Rectal smooth muscle tissue (tissue), 1 donor: ENCODE data around the gene NKIRAS2.
"Not testable (repeated sequence)": the region's sequence is repeated elsewhere in the genome, so short reads cannot be mapped to it uniquely, and the experiment has no call there.

Experiments
- H3K27ac ChIP-seq: one replicate; pipeline ENCODE4 v1.7.0; 2013; ENCODE audit warnings: low read depth, low read length, inconsistent platforms
- H3K27me3 ChIP-seq: one replicate; pipeline ENCODE4 v1.7.0; 2013; ENCODE audit warnings: low read length; ENCODE audit not compliant: control insufficient read depth, insufficient read depth
- H3K36me3 ChIP-seq: one replicate; pipeline ENCODE4 v1.7.0; 2013; ENCODE audit warnings: low read length; ENCODE audit not compliant: control insufficient read depth, insufficient read depth
- H3K4me1 ChIP-seq: one replicate; pipeline ENCODE4 v1.7.0; 2013; ENCODE audit warnings: low read length; ENCODE audit not compliant: control insufficient read depth, insufficient read depth
- H3K4me3 ChIP-seq: one replicate; pipeline ENCODE4 v1.7.0; 2013; ENCODE audit warnings: low read length
- H3K9ac ChIP-seq: one replicate; pipeline ENCODE4 v1.7.0; 2013; ENCODE audit warnings: low read length

The NKIRAS2 gene

DNA sequence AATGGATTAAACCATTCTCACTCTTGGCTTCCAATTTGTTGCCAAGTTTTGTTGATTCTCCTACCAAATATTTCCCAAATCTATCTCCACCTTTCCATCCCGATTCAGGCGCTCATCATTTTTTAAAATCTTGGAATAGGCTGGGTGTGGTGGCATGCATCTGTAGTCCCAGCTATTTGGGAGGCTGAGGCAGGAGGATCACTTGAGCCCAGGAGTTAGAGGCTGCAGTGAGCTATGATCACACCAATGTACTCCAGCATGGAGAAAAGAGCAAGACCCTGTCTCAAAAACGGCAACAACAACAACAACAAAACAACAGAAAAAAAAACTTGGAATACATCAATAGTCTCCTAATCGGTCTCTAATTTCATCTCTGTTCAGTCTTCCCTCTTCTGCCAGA is 902 bp upstream of the NKIRAS2 start:
- Histone ChIP-seq H3K36me3 (peaks cover 17% of the 10 kb centered on the region), H3K27me3 (no peaks in the 10 kb centered on the region), H3K4me1 (peaks cover 11% of the 10 kb centered on the region), H3K9ac (no peak overlapping the region), H3K4me3 (no peak overlapping the region), H3K27ac (no peak overlapping the region)

DNA sequence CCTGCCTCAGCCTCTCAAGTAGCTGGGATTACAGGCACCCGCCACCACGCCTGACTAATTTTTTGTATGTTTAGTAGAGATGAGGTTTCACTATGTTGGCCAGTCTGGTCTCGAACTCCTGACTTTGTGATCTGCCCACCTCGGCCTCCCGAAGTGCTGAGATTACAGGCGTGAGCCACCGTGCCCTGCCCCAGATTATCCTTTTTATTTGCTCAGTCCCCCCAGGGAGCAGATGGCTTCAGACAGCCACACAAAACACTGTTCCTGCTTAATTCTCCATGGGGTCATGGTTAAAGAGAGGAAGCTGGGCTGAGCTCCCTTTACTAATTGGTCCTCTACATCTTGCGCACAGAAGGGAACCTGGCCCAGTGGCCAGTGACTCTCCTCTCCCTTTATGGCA is 955 bp downstream of the NKIRAS2 start:
- H3K4me1 ChIP-seq, result peaks cover 13% of the 10 kb centered on the region
- peak overlapping the region; percentile 86 for H3K4me3 ChIP-seq
- not testable (repeated sequence) for H3K27ac ChIP-seq

DNA sequence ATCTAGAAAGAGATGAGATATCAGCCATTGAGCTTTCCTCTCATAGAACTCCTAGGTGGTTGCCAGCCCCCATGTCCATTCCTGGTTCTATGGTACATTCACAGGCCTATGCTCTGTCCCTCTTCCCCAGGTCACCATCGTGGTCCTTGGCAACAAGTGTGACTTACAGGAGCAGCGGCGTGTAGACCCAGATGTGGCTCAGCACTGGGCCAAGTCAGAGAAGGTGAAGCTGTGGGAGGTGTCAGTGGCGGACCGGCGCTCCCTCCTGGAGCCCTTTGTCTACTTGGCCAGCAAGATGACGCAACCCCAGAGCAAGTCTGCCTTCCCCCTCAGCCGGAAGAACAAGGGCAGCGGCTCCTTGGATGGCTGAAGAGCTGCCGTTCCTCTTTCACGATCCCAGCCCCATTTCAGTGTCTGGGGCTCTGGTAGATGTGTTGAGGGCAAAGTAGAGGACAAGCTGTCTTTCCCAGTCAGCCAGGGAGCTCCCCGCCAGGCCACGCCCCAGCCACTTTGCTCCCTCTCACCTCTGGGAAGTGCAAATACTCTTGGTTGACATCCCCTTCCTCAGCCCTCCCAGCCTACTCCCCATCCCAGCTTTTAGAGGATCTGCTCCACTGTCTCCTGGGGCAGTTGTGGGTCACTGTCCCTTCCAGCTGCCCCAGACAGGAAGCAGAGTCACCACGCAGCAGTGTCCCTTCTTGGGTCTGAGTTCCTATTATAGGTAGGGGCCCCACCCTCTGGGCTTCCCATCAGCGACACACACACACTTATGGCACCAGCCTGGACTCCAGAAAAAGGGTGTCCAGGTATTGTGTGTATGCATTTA is 3.8 kb downstream of the NKIRAS2 start:
- Histone ChIP-seq H3K36me3 (peaks cover 18% of the 10 kb centered on the region), H3K27ac (no peak overlapping the region), H3K4me3 (no peak overlapping the region), H3K4me1 (peaks cover 3% of the 10 kb centered on the region), H3K27me3 (no peaks in the 10 kb centered on the region), H3K9ac (no peak overlapping the region)

More for the DNA sequence above, 955 bp downstream of the NKIRAS2 start:
- not testable (repeated sequence) for H3K27me3 ChIP-seq, H3K9ac ChIP-seq
- H3K36me3 ChIP-seq, result peaks cover 18% of the 10 kb centered on the region

DNA sequence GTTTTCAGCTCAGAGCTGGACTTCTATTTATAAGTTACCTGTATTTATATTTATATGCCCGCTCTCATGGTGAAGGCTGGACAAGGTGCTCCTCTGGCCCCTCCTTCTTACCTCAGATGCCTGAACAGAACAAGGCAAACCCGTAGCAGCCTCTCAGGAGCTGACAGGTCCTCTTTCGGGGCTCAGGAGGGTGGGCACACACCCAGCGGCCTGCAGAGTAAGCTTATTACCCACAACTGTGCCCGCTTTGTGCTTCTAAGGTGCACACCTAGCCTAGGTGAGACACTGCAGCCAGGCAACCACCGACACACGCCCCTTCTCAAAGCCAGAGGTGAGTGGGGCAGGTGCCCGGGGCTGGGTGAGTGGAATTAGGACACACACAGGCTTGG is 5.3 kb downstream of the NKIRAS2 start:
- Histone ChIP-seq H3K27me3 (no peaks in the 10 kb centered on the region), H3K36me3 (peaks cover 18% of the 10 kb centered on the region), H3K9ac (no peak overlapping the region), H3K4me1 (peaks cover 3% of the 10 kb centered on the region), H3K4me3 (no peak overlapping the region), H3K27ac (no peak overlapping the region)

DNA sequence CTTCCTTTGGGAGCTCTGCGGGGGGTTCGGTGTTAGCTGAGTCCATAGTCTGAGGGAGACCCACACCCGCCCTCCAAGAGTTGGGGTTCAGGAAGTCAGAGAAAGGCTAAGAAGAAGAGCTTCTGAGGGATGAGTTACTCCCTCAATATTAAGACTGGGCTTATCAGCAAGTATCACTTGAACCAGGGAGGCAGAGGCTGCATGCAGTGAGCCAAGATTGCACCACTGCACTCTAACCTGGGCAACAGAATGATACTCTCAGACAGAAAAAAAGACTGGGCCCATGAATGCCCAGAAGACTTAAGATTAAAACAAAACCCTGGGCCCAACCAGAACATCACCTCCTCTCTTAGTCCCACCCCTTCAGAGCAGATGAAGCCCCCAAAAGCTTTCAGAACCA is 6.0 kb downstream of the NKIRAS2 start:
- no peak overlapping the region for H3K9ac ChIP-seq
- H3K27me3 ChIP-seq, result no peaks in the 10 kb centered on the region
- H3K4me3 ChIP-seq, result no peak overlapping the region
- no peak overlapping the region for H3K27ac ChIP-seq
- peaks cover 3% of the 10 kb centered on the region for H3K4me1 ChIP-seq
- peaks cover 18% of the 10 kb centered on the region for H3K36me3 ChIP-seq

DNA sequence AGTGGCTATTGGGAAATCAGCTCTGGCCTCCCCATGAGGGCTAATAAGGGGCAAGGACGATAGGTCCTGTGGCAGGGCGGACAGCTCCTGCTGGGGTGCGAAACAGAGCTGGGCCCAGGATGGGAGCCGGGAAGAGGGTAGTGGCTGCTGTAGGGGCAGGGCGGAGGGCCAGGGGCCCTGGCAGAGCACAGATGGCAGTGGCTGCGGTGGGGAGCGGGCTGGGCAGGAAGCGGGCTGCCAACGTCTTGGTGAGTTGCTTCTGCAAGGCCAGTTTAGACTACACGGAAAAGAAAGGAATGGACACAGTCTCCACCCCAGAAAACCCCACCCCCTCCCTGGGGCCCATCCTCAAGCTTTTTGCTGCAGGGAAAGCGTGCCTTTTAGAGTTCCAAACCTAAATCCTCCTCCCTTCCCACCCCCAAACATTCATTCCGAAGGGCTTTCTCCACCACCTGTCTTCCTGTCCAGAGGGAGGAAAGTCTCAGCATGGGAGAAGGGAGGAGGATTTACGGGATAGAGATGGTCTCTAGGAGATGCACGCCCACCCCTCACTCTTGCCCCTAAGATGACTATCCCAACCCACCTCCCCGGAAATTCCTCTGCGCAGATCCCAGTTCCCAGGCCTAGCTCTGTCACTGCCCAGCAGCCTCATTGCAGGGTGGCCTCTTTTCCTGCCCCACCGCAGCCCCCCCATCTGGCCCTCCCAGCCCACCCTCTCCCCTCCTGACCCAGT is 7.1 kb downstream of the NKIRAS2 start:
- H3K4me1 ChIP-seq, result peaks cover 3% of the 10 kb centered on the region
- peaks cover 18% of the 10 kb centered on the region for H3K36me3 ChIP-seq
- H3K9ac ChIP-seq, result no peak overlapping the region
- no peaks in the 10 kb centered on the region for H3K27me3 ChIP-seq
- H3K27ac ChIP-seq, result no peak overlapping the region
- H3K4me3 ChIP-seq, result no peak overlapping the region

DNA sequence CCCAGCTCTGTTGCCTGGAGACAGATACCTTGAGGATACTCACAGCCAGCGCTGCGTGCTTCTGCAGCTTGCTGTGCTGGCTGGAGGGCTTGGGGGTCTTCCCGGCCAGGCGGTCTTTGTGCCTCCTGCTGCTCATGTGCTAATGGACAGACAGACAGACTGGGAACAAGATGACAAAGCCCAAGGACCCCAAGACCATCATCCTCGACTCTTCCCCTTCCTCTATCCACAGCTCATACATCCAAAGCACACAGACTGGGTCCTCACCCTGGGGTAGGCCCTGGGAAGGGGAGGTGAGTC is 7.7 kb downstream of the NKIRAS2 start:
- Histone ChIP-seq H3K36me3 (peaks cover 13% of the 10 kb centered on the region), H3K4me3 (no peak overlapping the region), H3K9ac (no peak overlapping the region)

DNA sequence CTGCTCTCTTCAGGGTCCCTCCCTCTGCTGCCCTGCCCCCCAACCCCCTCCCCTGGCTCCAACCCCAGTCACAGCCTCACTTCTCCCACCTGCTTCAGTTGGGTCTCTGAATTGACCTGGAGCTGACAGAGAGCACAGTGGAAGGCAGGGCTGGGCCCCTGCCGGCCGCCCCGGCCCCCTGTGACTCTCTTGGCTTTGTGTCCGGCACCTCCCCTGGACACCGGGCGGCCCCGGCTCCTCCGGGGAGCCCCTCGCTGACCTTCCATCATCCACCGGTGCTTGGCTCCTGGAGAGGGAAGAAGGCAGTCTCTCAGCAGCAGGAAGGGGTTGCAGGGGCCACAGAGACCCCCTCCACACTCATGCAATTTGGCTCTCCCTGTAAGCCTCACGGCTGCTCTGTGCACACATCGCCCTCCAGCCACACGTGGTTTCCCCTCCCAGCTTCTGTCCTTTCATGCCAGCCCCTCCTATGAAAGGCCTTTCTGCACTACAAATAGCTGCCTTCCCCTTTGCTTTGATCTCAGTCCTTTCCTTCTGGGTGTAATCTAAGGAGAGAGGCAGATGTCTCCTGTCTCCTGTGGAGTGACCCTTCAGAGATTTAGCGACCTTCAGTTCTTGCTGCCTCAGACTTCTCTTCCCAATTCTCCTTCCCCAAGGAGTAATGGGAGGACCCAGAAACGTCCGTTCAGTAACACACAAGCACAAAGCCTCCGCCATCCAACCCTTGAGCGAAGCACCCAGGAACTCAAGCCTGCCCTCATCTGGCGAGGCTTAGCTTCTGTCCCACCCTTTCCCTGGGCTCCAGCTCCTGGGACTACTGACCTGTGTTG is 8.3 kb downstream of the NKIRAS2 start:
- Histone ChIP-seq H3K36me3 (peaks cover 7% of the 10 kb centered on the region), H3K9ac (no peak overlapping the region), H3K27me3 (no peaks in the 10 kb centered on the region), H3K27ac (no peak overlapping the region), H3K4me1 (peaks cover 3% of the 10 kb centered on the region), H3K4me3 (no peak overlapping the region)

More for the DNA sequence above, 7.7 kb downstream of the NKIRAS2 start:
- Histone ChIP-seq H3K27me3 (no peaks in the 10 kb centered on the region), H3K27ac (no peak overlapping the region), H3K4me1 (peaks cover 3% of the 10 kb centered on the region)

DNA sequence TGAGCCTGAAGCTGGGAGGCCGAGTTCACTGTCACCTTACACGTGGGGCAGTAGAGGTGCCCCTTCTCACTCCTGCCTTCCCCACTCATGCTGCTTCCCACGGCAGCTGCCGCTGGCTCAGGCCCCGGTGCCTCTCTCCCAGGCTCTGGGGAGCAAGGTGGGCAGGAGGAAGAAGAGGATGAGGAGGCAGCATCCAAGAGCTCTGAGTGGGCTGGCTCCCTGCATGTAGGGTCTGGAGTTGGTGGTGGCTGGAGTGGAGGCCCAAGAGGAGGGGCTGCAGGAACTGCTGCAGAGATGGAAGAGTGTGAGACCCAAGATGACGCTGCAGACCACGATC is 8.9 kb downstream of the NKIRAS2 start:
- Histone ChIP-seq H3K27ac (no peak overlapping the region), H3K4me3 (no peak overlapping the region)

DNA sequence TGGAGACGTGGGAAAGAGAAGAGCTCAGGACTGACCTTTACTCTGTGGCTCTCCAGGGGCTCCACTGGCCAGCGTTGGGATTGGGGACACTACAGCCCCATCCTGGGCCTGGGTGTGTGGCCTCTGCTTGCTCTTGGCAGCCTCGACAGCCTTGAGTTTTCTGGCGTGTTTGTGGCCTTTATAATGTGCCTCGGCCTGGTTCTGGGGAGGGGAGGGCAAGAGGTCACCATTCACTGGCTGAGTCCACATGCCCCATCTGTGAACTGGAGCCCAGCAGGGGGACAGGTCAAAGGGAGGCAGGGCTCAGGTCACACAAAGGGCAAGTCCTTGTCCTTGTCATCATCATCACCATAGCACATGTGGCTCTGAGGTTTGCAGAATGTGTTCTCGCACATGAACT is 11.7 kb downstream of the NKIRAS2 start:
- H3K36me3 ChIP-seq, result no peaks in the 10 kb centered on the region
- no peaks in the 10 kb centered on the region for H3K4me1 ChIP-seq
- no peak overlapping the region for H3K27ac ChIP-seq
- H3K9ac ChIP-seq, result no peak overlapping the region
- H3K27me3 ChIP-seq, result no peaks in the 10 kb centered on the region
- no peak overlapping the region for H3K4me3 ChIP-seq

More for the DNA sequence above, 8.9 kb downstream of the NKIRAS2 start:
- Histone ChIP-seq H3K4me1 (peaks cover 3% of the 10 kb centered on the region), H3K9ac (no peak overlapping the region), H3K27me3 (no peaks in the 10 kb centered on the region), H3K36me3 (peaks cover 2% of the 10 kb centered on the region)

DNA sequence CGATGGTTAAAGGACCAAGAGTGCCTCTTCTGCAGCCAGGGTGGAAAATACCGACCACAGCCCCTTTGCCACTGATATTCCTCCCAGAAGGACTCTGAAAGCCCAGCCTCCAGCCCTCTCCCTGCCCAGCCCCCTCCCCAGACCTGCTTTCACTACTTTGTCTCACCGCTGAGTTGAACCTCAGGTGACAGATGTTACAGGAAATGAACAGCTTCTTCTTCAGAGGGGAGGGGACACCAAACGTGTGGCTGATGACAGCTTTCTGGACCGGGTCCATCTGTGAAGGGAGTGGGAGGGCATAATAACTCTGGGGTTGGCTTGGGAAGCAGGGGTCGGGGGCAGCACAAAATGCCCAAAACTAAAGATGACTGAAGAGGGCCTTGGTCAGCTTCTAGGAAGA is 14.2 kb downstream of the NKIRAS2 start:
- Histone ChIP-seq H3K4me1 (no peaks in the 10 kb centered on the region), H3K4me3 (no peak overlapping the region), H3K27ac (no peak overlapping the region), H3K9ac (no peak overlapping the region), H3K36me3 (no peaks in the 10 kb centered on the region), H3K27me3 (no peaks in the 10 kb centered on the region)

DNA sequence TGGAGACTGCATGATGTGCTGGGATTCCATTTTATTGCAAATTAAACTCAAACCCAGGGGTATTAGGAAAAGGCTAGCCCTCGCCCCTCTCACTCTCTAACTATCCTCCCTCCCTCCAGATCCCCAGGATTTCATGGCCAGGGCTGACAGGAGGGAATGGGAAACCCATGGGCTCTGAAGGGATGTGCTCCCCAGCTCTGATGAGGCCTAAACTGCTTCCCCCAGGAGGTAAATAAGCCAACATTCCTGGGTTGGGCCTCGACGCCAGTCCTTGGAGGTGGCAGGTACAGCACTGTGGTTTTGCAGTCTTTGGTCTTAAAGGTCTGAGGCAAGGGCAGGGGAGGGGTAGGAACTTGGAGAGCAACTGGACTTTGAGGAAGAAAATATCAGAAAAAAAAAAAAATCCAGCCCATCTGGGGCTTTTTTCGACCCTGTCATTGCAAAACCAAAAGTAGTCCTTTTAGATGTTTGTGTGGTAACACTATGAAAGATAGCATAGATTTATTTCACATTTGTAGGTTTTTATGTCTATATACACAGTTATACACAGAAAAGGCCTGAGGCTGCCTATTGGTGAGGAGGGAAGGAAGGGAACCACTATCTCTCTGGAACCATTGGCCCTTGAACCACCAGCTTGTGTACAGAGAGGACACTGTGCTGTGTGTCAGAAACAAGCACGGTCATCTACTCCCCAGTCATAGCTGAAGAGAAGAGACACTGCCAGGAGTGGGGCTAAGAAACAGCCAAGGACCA is 18.5 kb downstream of the NKIRAS2 start:
- Histone ChIP-seq H3K36me3 (no peaks in the 10 kb centered on the region), H3K27ac (no peak overlapping the region), H3K4me1 (no peaks in the 10 kb centered on the region), H3K9ac (no peak overlapping the region), H3K4me3 (no peak overlapping the region), H3K27me3 (no peaks in the 10 kb centered on the region)
